ENCODE data around the gene LRRC4B. TPM values are rescaled to one million over a fixed set of nuclear protein-coding genes. Genes with fewer than 3 reads are reported as not detected.

LRRC4B gene
- total and polyA plus RNA-seq, 9 donors = 0.12 to 7.9 (median 2.5) TPM

GRCh38 chr19:50510700-50511068 lies 57.6 kb downstream of the LRRC4B start:
- H3K4me1 ChIP-seq (ENCODE audit: insufficient read depth) = peaks cover 6% of the 10 kb centered on the region
- no peak for TF ChIP-seq EP300 (IDR thresholded peaks at IDR 0.05)
- no peak for TF ChIP-seq CTCF (IDR thresholded peaks at IDR 0.05)
- TF ChIP-seq POLR2A (IDR thresholded peaks at IDR 0.05) = no peak
- peak overlapping the region; percentile 39 to 64 for H3K27ac ChIP-seq
- no peak for DNase-seq
- H3K27me3 ChIP-seq = no peaks in the 10 kb centered on the region
- WGBS, 3 donors = 1 to 2% (median 1%) methylated on average over 10 of the region's 10 CpGs
- no peaks in the 10 kb centered on the region for H3K9me3 ChIP-seq
- intact Hi-C loops (cut with DNase I) = loop anchor here in 3 of 4 donors (5.0 to 10.0 kb wide), 3 partner anchors 158 to 348 kb away; partner anchors contain the start of genes ACP4 (in 1 of the 3) and IZUMO2 (in 1 of the 3)
- H3K36me3 ChIP-seq = no peaks in the 10 kb centered on the region
- peak overlapping the region; percentile 52 for H3K4me3 ChIP-seq

- no peak for TF ChIP-seq EP300 (IDR thresholded peaks at IDR 0.05)
- no peak for TF ChIP-seq POLR2A (IDR thresholded peaks at IDR 0.05)
- TF ChIP-seq CTCF (IDR thresholded peaks at IDR 0.05) = no peak
- no peaks in the 10 kb centered on the region for H3K9me3 ChIP-seq
- H3K36me3 ChIP-seq = no peaks in the 10 kb centered on the region
- H3K27me3 ChIP-seq = no peaks in the 10 kb centered on the region
- peak in 2 of 5 donors; percentile 63 to 68 for DNase-seq
- H3K4me3 ChIP-seq = peak overlapping the region; percentile 52
- intact Hi-C loops (cut with DNase I) = loop anchor here in 3 of 4 donors (5.0 to 10.0 kb wide), 3 partner anchors 158 to 348 kb away; partner anchors contain the start of genes ACP4 (in 1 of the 3) and IZUMO2 (in 1 of the 3)
- no peak overlapping the region for H3K27ac ChIP-seq
- H3K4me1 ChIP-seq (ENCODE audit: insufficient read depth) = peaks cover 6% of the 10 kb centered on the region
- 30 to 33% (median 32%) methylated on average over 26 of the region's 26 CpGs for whole genome bisulfite sequencing, 3 donors
Measured at GRCh38 chr19:50510121-50510670, 58.0 kb downstream of the LRRC4B start.

GRCh38 chr19:50509366-50509765 lies 58.9 kb downstream of the LRRC4B start:
- Histone ChIP-seq H3K4me1 (ENCODE audit: insufficient read depth) (peaks cover 6% of the 10 kb centered on the region), H3K36me3 (no peaks in the 10 kb centered on the region), H3K9me3 (no peaks in the 10 kb centered on the region), H3K27me3 (no peaks in the 10 kb centered on the region), H3K27ac (no peak overlapping the region), H3K4me3 (no peak overlapping the region)
- no peak for TF ChIP-seq POLR2A (IDR thresholded peaks at IDR 0.05)
- no peak for TF ChIP-seq CTCF (IDR thresholded peaks at IDR 0.05)
- no peak for TF ChIP-seq EP300 (IDR thresholded peaks at IDR 0.05)
- DNase-seq = no peak
- WGBS, 3 donors = 77 to 81% (median 78%) methylated on average over 11 of the region's 11 CpGs
- intact Hi-C loops (cut with DNase I) = no loop called here

- intact Hi-C loops (cut with DNase I) = no loop called here
- Histone ChIP-seq H3K4me1 (ENCODE audit: insufficient read depth) (peaks cover 6% of the 10 kb centered on the region), H3K36me3 (no peaks in the 10 kb centered on the region), H3K4me3 (no peak overlapping the region), H3K9me3 (no peaks in the 10 kb centered on the region), H3K27ac (no peak overlapping the region), H3K27me3 (no peaks in the 10 kb centered on the region)
- 80 to 90% (median 81%) methylated on average over 3 of the region's 3 CpGs for WGBS, 3 donors
- TF ChIP-seq POLR2A (IDR thresholded peaks at IDR 0.05) = no peak
- TF ChIP-seq CTCF (IDR thresholded peaks at IDR 0.05) = no peak
- no peak for TF ChIP-seq EP300 (IDR thresholded peaks at IDR 0.05)
- no peak for DNase-seq
Measured at GRCh38 chr19:50508843-50509190, 59.4 kb downstream of the LRRC4B start.
